Measurements from ENCODE around the gene SPP2. TPM values are rescaled to one million over a fixed set of nuclear protein-coding genes. Genes with fewer than 3 reads are reported as not detected.
A peak's percentile ranks its signal among the peaks of the same experiment; 100 is the strongest.

SPP2 gene
- total RNA-seq, 1 donor from 2014 or later = not detected

DNA sequence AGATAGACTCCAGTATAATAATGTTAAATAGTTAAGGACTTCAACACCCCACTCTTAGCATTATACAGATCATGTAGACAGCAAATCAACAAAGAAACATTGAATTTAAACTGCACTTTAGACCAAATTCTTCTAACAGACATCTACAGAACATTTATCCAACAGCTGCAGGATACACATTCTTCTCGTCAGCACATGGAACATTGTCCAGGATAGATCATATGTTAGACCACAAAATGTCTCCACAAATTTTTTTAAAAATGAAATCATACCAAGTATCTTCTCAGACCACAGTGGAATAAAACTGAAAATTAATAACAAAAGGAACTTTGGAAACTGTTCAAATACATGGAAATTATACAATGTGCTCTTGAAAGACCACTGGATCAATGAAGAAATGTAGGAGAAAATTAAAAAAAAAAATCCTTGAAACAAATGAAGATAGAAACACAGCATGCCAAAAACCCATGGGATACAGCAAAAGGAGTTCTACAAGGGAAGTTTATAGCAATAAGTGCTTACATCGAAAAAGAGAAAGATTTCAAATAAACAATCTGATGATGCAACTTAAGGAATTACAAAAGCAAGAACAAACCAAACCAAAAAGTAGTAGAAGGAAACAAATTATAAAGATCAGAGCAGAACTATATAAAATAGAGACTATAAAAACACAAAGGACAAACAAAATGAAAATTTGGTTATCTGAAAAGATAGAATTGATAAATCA is 12.3 kb upstream of the SPP2 start:
- DNase-seq = no peak

DNA sequence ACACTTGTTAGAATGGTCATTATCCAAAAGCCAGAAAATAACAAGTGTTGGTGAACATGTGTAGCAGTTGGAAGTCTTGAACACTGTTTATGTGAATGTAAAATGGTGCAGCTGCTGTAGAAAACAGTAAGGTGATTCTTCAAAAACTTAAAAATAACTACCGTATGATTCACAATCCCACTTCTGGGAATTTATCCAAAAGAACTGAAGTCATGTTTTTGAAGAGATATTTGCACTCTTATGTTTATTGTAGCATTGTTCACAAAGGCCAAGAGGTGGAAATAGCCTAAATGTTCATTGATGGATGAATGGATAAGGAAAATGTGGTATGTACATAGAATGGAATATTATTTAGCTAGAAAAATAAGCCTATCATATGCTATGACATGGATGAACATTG is 6.3 kb upstream of the SPP2 start:
- DNase-seq = no peak

DNA sequence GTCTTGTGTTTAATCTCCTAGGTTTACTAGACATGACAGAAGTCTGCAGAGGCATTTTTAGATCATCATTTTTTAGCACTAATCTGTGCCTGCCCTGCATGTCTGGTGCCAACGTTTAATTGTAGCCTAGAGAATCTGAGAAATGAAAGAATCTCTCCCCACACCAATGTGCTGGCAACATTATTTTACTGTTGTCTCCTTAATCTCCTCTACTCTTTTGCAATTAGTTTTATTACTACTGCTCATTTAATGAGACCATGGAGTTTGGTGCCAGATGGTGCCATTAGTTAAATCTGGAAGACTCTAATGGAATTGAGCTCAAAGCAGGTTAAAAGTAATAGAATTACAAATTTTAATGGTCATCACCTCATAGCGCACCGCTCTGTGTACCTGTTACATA is 4.0 kb upstream of the SPP2 start:
- DNase-seq = no peak

DNA sequence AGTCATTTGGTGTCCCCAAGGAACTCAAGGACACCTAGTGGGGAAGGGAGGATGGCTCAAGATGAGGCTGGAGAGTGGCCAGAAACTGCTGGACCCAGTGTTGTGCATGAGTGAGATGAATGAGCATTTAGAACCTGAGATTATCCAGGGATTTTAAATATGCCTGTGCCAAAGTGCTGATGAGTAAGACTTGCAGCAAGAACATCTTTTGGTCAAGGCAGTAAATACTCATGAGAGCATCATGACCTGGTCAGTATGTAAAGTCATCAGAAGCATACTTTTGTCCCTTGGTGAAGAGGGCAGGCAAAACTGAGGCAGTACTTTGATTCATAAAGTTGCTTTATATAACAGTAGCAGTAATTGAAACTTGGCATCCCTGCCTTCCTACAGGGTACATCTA is 3.1 kb upstream of the SPP2 start:
- DNase-seq = no peak

DNA sequence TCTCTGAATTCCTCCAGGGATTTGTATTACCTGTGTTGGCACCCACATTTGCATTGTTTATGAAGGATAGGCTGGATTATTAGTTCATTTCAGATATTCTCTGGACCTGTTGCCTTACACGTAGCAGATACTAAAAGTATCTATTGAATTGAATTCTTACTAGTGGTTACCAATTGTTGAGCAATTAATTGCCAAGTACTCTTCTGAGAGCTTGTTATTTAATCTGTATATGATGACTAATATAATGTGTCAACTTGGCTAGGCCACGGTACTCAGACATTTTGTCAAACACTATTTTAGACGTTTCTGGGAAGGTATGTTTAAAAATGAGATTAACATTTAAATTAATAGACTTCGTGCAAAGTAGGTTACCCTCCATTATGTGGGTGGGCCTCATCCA is 2.5 kb upstream of the SPP2 start:
- no peak for DNase-seq

DNA sequence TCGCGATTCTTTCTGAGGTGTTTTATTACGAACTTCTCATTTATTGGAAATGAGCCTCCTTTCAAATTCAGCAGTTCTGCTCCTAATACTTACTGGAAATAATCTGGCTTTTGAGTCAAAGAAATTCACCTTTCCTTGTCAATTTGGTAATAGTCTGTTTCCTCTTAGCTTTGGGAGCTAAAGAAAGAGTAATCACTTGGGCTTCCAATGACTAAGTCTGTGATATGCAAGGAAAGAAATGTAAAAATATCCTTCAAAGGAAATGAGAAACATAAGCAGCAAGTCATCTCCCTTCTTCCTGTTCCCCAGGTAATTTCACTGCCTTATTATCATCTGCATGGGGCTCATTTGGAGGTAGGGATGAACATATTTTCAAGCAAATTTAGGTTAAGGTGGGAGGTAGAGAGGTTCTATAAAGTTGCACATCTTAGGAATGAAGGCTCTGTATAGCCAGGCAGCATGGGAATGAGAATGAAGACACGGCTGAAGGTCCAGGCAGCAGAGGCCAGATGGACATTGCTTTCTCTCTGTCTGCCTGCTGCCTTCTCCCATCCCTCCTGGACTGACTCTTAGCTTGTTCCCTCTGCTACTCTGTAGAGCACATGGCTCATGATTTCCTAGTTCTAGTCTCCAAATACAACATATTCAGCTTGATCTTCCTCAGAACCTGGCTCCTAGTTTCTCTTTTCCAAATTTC is 1.0 kb downstream of the SPP2 start:
- no peak for DNase-seq

DNA sequence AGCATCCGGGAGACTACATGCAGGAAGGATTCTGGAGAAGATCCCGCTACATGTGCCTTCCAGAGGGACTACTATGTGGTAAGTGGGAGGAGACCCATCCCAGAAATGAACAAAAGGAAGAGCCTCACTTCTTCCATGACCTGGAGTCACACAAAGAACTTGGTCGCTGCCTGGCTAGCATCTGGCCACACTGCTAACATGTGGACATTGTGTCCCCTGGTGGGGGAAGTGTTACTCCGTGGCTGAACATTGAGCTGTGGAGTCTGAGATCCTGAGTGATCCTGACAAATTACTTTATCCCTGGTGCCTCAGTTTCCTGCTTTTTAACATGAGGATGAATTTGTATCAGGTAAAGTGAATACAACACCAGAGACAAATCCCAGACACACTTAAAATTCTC is 8.4 kb downstream of the SPP2 start:
- DNase-seq = no peak

DNA sequence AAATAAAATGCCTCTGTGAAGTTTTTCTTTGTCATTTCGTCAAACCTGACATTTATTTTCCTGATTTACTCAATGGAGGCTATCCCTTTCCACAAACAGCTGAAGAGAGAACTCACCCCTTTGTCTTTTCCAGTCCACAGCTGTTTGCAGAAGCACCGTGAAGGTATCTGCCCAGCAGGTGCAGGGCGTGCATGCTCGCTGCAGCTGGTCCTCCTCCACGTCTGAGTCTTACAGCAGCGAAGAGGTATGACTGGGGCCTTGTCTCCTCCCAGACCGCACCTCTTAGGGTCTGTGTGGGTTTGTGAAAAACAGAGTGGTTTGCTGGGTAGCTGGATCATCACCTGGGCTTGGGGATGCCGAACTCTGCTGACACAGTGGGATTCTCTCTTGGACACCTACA is 9.7 kb downstream of the SPP2 start:
- peak; percentile 24 for DNase-seq

DNA sequence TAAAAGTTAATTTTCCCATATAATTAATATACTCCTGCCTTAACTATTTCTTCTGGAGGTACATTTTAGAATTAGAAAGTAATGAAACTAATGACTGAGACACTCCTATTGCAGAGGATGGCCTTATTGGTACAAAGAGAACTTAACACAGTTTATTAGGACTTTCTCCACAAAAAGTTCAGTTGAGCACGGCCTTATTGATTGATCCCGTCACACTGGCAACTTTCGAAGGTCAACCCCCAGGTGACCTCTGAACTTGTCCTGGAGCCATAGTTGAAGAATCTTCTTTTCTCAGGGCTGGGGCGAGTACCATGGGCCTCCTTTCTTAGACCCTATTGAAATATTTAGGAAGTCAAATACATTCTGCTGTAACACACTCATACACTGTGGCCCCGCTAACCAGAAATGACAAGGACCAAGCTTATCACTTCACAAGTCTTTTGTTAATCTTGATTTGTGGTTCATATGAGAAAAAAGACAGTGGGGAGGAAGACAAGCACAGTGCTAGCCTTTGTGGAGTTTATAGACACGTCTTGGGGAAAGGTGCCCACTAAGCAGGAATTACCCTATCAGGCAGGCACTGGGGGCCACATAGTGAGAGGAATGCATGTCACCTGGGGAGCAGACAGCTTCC is 11.2 kb downstream of the SPP2 start:
- no peak for DNase-seq

DNA sequence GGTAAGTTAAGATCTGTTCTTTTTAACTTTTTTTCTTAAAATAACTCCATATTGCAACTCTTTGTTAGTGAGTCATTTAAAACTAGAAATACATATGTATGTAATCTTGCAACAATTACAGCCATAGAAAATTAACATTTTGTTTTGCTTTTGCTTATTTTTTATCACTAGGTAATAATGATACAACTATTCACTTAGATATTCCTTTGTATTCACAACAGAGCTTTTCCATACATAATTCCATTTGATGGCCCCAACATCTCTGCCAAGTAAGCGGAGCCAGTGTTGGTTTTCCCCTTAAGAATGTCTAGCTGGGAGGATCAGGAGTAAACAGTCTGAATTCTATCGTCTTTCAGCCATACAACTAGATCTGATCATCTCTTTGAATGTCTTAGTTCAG is 16.1 kb downstream of the SPP2 start:
- no peak for DNase-seq

DNA sequence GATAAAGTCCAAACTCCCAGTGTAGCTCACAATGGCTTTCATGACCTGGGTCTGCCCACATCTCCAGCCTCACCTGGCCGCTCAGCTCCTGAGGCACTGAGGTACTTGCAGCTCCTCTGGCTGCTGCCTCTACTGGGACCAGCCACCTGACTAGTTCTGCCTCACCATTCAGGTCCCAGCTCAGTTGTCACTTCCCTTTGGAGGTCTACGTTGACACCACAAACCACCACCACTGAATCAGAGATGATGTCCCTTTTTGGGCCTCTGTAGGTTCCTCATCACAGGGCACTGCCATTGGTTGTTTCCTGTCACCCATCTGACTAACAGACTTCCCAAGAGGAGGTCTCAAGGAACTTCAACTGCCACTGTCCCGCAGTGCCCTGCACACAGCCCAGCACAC is 21.2 kb downstream of the SPP2 start:
- DNase-seq = no peak

DNA sequence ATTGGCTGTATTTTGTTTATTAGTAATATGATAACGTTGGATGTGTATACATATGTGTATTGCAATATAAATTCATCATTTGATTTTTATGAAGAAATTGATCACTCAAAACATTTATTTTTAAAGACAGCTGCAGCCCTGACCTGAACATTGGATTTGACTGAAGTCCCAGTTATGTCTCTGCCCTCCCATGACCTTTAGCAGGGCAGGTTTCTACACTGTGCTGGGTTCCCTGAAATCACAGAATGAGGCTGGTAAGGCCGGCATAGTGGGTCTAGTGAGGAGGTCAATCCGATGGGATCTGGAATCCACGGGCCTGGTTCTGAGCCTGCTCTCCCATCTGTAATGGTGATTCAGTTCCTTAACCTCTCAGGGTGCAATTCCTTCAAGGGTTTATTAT is 22.0 kb downstream of the SPP2 start:
- DNase-seq = no peak

DNA sequence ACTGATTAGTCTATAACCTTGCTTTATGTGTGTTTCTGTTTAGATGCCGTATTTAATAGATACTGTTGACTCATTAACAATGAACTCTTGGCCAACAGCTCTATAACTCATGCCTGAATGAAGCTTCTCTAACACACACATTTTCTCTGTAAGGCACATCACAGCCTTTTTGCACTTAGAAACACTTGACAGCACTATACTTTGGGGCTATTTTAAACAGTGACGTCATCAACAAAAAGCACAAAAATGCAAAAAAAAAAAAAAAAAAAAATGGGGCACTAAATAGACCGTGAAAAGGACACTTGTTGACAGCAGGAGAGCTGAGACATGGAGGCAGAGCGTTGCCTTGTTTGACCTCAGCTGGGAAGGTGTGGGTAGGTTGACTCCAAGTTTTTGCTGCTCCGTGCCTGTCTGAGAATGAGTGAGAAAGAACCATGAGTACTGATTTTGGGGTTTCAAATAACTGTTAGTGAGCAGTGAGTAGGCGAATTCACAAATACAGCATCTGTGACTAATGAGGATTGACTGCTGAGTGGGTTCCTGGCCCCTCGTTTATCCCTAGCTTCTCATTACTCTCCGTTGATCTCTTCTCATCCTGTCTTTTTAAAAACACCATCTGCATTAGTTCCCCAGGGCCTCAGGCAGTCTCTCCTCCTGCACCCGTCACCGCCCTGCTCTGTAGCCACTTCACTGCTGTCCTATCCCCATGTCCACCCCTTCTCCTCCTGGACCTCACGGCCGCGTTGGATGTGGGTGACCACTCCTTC is 24.4 kb downstream of the SPP2 start:
- no peak for DNase-seq

DNA sequence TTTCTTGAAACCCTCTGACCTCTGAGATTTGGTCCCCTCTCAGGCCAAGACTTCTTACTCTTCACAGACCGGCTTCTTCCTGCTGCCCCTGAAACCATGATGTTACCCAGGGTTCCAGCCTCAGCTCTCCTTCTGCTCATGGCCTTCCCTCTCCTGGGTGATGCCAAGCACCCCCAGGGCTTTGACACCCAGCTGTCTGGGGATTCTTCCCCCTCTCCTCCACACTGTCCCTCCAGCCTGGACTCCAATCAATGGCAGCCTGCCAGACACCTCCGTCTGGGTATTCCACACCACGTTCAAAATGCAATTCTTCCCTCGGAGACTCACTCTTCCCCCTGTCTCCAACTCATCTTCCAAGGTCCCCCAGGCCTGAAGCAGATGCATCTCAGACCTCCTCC is 25.0 kb downstream of the SPP2 start:
- DNase-seq = no peak

DNA sequence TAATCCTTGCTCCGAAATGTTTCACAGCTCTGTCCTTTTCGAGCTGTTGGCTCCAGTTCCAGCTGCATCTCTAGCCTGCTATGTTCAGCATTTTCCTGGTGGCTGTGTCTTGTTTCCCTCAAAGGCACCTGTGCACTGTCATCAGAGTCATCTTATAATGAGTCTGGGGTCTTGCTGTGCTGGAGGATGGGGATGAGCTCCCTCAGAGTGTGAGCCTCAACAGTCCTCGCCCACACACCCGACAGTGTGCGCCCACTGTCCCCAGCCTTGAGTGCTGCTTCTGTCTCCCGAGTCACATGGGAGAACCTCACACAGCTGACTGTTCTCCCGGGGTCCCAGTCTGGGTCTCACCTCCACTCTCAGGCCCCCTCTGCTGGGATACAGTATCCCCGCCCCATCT is 25.4 kb downstream of the SPP2 start:
- DNase-seq = no peak

DNA sequence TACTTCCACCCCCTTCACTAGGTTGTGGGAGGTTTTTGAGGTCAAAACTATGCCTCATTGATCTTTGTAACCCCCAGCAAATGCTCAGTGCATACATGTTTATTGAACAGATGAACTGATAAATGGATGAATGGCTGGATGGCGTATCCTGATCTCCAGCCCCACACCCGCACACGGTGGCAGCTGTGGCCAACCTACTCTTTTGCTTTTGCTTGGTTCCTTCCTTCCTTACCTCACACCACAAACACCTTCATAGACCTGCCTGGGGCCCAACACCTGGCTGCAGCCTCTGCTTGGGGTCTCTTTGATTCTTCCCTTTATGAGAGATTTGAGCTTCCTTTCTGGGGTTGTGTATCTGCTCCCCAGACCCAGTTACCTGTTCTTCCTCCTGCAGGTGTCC is 25.9 kb downstream of the SPP2 start:
- no peak for DNase-seq

DNA sequence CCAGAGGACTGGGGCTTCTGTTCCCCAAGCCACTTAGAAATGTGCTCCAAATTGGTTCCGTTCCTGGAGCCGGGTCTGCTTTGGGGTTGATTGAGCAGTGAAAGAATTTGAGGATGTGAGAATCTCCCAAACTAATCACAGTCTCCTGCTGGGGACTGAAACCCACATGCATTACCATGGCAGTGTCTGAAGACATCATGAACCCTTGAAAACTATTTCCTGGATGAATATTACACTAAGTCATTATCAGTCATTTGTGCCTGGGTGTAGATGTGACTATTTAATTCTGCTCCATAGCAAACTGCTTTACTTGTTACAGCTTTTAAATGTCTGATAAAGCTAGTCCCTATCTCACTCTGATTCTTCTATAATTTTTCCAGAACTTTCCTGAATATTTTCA is 27.6 kb downstream of the SPP2 start:
- no peak for DNase-seq

DNA sequence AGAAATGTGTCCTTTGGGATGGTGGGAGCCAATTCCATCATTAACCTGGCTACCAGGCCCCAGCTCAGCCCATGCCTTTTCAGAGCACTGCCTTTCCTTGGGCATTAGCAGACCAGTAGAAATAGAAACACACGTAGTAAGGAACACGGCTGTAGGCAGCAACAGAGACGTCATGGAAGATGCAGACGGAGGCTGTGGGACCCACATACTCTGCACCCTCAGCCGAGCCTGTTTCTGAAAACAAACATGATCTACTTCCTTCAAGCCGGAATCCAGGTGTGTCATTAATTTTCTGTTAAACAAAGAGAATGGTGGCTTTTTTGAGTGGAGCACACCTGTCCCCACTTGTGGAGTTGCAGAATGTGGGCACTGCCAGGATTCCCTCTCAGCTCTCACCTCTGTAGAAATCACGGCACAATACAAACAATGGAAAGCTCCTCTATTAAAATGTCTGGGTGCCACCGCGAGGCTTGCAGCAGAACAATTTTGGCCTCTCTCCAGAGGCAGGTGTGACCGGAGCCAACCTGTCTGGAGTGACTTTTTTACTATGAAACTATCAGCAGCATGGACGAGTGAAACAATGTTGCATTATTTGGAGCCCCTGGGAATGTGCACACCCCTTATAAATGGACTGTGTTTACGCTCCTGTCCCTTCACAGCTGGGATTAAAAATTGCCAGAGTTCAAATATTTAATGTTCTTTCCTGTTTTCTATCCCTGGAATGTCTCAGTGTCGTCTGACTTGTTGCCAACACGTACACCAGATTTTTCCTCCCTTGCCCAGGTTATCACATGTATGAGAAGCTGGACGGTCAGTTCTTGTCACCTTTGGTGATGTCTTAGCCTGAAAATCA is 31.7 kb downstream of the SPP2 start:
- peak; percentile 25 for DNase-seq

DNA sequence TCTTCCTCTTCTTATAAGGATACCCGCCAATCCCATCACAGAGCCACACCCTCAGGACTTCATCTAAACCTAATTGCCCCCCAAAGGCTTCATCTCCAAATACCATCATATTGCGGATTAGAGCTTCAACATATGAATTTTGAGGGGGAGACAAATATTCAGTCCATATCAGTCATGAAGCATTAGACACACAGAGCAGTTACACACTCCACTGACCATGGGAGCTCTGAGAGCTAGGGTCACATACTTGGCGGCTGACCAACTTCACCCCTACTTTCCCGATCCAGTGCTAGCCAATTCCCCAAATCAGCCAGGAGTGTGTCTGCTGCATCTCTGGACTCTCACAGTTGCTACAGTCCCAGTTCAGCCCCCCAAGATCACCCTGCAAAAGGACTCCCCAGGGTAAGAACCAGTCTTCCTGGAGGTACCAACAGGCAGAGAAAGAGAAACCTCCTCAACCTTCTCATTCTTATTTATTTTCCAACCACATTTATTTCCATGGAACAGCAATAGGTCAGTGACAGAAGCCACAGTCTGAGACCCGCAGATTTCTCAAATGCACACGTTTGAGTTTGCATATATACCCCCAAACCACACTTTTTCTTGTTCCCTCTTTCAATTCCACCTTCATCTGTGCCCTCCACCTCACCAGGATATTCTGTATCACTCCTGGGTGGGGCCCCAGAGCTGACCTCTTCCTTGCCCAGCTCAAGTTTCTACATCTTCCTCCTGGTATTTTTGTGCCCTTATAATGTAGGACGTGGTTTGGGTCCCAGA is 33.3 kb downstream of the SPP2 start:
- DNase-seq = no peak

DNA sequence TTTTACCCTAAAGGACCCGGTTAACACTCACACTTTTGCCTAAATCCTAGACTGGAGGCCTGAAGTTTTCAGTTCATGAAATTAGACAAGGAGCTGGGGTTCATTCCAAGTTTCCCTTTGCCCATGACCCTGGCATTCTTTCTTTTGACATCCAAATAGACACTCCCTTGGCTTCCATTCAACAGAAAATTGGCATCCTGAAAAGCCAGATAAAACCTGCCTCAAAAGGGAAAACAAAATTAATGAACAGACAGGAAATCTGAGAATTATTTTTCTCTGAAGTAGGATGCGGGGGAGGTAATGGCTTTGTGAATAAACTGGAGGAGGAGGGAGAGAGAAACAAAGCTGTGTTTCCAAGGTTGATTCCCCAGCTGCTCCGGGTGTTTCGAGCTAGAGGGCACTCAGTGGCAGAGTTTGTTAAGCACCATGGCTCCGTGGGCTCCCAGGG is 41.0 kb downstream of the SPP2 start:
- peak; percentile 35 for DNase-seq

DNA sequence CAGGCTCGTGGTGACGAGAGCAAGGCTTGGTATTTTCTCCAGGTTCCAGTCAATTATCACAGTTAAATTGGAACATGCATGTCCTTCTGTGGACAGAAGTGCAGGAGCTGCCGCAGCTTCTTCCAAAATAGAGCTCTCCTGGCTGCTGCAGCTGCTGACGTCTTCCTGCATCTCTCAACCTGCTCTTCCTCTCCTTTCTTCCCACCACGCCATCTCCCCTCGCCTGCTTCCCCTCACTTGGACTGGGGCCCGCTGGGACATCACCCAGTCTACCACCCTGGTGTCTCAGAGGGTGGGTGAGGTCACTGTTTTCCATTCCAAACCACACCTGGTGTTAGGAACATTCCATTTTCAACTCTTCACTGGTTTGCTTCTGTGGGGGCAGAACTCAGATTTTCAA is 41.4 kb downstream of the SPP2 start:
- DNase-seq = no peak
